HEK293 (cell line): ENCODE data around the gene RIMS3.

Experiments used
- CTCF ChIA-PET: fragments of 350-600 bp; formaldehyde crosslinking; extraction: SDS; loops from one replicate; lab custom pipeline; 2021; ENCODE audit warnings: antibody characterized with exemption; lab: Yijun Ruan, JAX
- POLR2A ChIA-PET: fragments of 300-600 bp; formaldehyde crosslinking; extraction: SDS; loops from one replicate; lab custom pipeline; 2020; ENCODE audit warnings: antibody characterized with exemption, inconsistent platforms; lab: Yijun Ruan, JAX
- H3K27ac ChIP-seq: fragments of 200-500 bp; sonication (Bioruptor generic); 2 replicates; pipeline ENCODE4 v1.5.1; 2014; ENCODE audit warnings: low read depth, low read length, control low read depth, inconsistent platforms; ENCODE audit errors: extremely low read depth
- H3K36me3 ChIP-seq, 2 experiments: fragments of 200-500 bp in 1 of 2; sonication (Bioruptor generic) in 1 of 2; 1 replicate in 1 of 2; 2 replicates in 1 of 2; pipeline ENCODE4 v1.5.1; 2014 to 2017; ENCODE audit warnings: inconsistent platforms in 2 of 2, low read length in 2 of 2; ENCODE audit not compliant: control insufficient read depth in 2 of 2, insufficient read depth in 1 of 2
- H3K4me1 ChIP-seq: fragments of 200-500 bp; sonication (Bioruptor generic); 2 replicates; pipeline ENCODE4 v1.5.1; 2014; ENCODE audit warnings: mild to moderate bottlenecking, low read length, inconsistent platforms; ENCODE audit not compliant: control insufficient read depth, insufficient read depth
- H3K4me3 ChIP-seq: 2 replicates; pipeline ENCODE4 v1.5.1; 2011; ENCODE audit warnings: low read depth, mild to moderate bottlenecking, control low read depth, low read length, moderate library complexity
- H3K9me3 ChIP-seq: fragments of 200-500 bp; sonication (Bioruptor generic); 2 replicates; pipeline ENCODE4 v1.5.1; 2014; ENCODE audit warnings: low read depth, low read length, inconsistent platforms; ENCODE audit not compliant: control insufficient read depth, insufficient read depth
- KLF8 ChIP-seq: fragments of 450-650 bp; formaldehyde crosslinking; IDR thresholded peaks from 2 replicates; pipeline ENCODE4 v1.5.1; 2016; ENCODE audit warnings: missing biosample characterization, missing genetic modification characterization
- MYNN ChIP-seq: fragments of 450-650 bp; formaldehyde crosslinking; IDR thresholded peaks from 2 replicates; pipeline ENCODE4 v1.5.1; 2016; ENCODE audit warnings: missing biosample characterization, missing genetic modification characterization, borderline replicate concordance
- MZF1 ChIP-seq: fragments of 450-650 bp; formaldehyde crosslinking; IDR thresholded peaks from 2 replicates; pipeline ENCODE4 v1.5.1; 2017; ENCODE audit warnings: missing biosample characterization, missing genetic modification characterization, borderline replicate concordance
- OSR2 ChIP-seq: fragments of 450-650 bp; formaldehyde crosslinking; IDR thresholded peaks from 2 replicates; pipeline ENCODE4 v1.5.1; 2016; ENCODE audit warnings: missing biosample characterization, missing genetic modification characterization
- SP7 ChIP-seq: fragments of 450-650 bp; formaldehyde crosslinking; IDR thresholded peaks from 2 replicates; pipeline ENCODE4 v1.5.1; 2016; ENCODE audit warnings: missing biosample characterization, missing genetic modification characterization
- TCF7L2 ChIP-seq: IDR thresholded peaks from 2 replicates; pipeline ENCODE4 v1.6.1; 2011; ENCODE audit warnings: low read depth, mild to moderate bottlenecking, inconsistent platforms, low read length, moderate library complexity, borderline replicate concordance
- ZNF114 ChIP-seq: fragments of 450-650 bp; formaldehyde crosslinking; IDR thresholded peaks from 2 replicates; pipeline ENCODE4 v1.5.0; 2017; ENCODE audit warnings: missing biosample characterization, missing genetic modification characterization
- ZNF169 ChIP-seq: fragments of 450-650 bp; formaldehyde crosslinking; IDR thresholded peaks from 2 replicates; pipeline ENCODE4 v1.5.1; 2016; ENCODE audit warnings: missing biosample characterization, missing genetic modification characterization
- ZNF221 ChIP-seq: fragments of 450-650 bp; formaldehyde crosslinking; IDR thresholded peaks from 2 replicates; pipeline ENCODE4 v1.5.1; 2017; ENCODE audit warnings: missing biosample characterization, missing genetic modification characterization, borderline replicate concordance
- ZNF366 ChIP-seq: fragments of 450-650 bp; formaldehyde crosslinking; conservative IDR thresholded peaks from 2 replicates; pipeline ENCODE4 v1.5.1; 2016; ENCODE audit warnings: missing biosample characterization, missing genetic modification characterization
- ZNF521 ChIP-seq: fragments of 450-650 bp; formaldehyde crosslinking; IDR thresholded peaks from 2 replicates; pipeline ENCODE4 v1.5.1; 2017; ENCODE audit warnings: missing biosample characterization, mild to moderate bottlenecking, missing genetic modification characterization
- ZNF529 ChIP-seq: fragments of 450-650 bp; formaldehyde crosslinking; IDR thresholded peaks from 2 replicates; pipeline ENCODE4 v1.5.1; 2017; ENCODE audit warnings: missing genetic modification characterization, missing biosample characterization; ENCODE audit not compliant: insufficient replicate concordance
- ZNF555 ChIP-seq: fragments of 450-650 bp; formaldehyde crosslinking; conservative IDR thresholded peaks from 2 replicates; pipeline ENCODE4 v1.5.1; 2017; ENCODE audit warnings: missing biosample characterization, mild to moderate bottlenecking, missing genetic modification characterization, inconsistent platforms
- ZNF600 ChIP-seq: fragments of 450-650 bp; formaldehyde crosslinking; IDR thresholded peaks from 2 replicates; pipeline ENCODE4 v1.5.1; 2016; ENCODE audit warnings: missing biosample characterization, missing genetic modification characterization
- ZNF610 ChIP-seq: fragments of 450-650 bp; formaldehyde crosslinking; IDR thresholded peaks from 2 replicates; pipeline ENCODE4 v1.5.1; 2016; ENCODE audit warnings: missing biosample characterization, missing genetic modification characterization, borderline replicate concordance
- ZNF621 ChIP-seq: fragments of 450-650 bp; formaldehyde crosslinking; IDR thresholded peaks from 2 replicates; pipeline ENCODE4 v1.5.1; 2017; ENCODE audit warnings: missing biosample characterization, missing genetic modification characterization
- ZNF658 ChIP-seq: fragments of 450-650 bp; formaldehyde crosslinking; IDR thresholded peaks from 2 replicates; pipeline ENCODE4; 2016; ENCODE audit warnings: missing biosample characterization, missing genetic modification characterization
- ZNF664 ChIP-seq: fragments of 450-650 bp; formaldehyde crosslinking; IDR thresholded peaks from 2 replicates; pipeline ENCODE4 v1.5.1; 2016; ENCODE audit warnings: missing biosample characterization, missing genetic modification characterization
- TF ChIP-seq, protein P1 (sequence below): fragments of 450-650 bp; formaldehyde crosslinking; IDR thresholded peaks from 2 replicates; pipeline ENCODE4 v1.5.1; 2017; ENCODE audit warnings: missing biosample characterization, missing genetic modification characterization
- TF ChIP-seq, protein P2 (sequence below): fragments of 450-650 bp; formaldehyde crosslinking; IDR thresholded peaks from 2 replicates; pipeline ENCODE4 v1.5.1; 2016; ENCODE audit warnings: missing biosample characterization, missing genetic modification characterization
- TF ChIP-seq, protein P3 (sequence below): fragments of 450-650 bp; formaldehyde crosslinking; IDR thresholded peaks from 2 replicates; pipeline ENCODE4 v1.5.1; 2016; ENCODE audit warnings: missing biosample characterization, missing genetic modification characterization
- TF ChIP-seq, protein P4 (sequence below): fragments of 450-650 bp; formaldehyde crosslinking; IDR thresholded peaks from 2 replicates; pipeline ENCODE4 v1.5.1; 2016; ENCODE audit warnings: missing biosample characterization, missing genetic modification characterization, borderline replicate concordance
- TF ChIP-seq, protein P5 (sequence below): fragments of 450-650 bp; formaldehyde crosslinking; IDR thresholded peaks from 2 replicates; pipeline ENCODE4 v1.5.1; 2016; ENCODE audit warnings: missing biosample characterization, missing genetic modification characterization
- TF ChIP-seq, protein P6 (sequence below): fragments of 450-650 bp; formaldehyde crosslinking; IDR thresholded peaks from 2 replicates; pipeline ENCODE4 v1.5.1; 2016; ENCODE audit warnings: missing biosample characterization, missing genetic modification characterization

Gene RIMS3

DNA sequence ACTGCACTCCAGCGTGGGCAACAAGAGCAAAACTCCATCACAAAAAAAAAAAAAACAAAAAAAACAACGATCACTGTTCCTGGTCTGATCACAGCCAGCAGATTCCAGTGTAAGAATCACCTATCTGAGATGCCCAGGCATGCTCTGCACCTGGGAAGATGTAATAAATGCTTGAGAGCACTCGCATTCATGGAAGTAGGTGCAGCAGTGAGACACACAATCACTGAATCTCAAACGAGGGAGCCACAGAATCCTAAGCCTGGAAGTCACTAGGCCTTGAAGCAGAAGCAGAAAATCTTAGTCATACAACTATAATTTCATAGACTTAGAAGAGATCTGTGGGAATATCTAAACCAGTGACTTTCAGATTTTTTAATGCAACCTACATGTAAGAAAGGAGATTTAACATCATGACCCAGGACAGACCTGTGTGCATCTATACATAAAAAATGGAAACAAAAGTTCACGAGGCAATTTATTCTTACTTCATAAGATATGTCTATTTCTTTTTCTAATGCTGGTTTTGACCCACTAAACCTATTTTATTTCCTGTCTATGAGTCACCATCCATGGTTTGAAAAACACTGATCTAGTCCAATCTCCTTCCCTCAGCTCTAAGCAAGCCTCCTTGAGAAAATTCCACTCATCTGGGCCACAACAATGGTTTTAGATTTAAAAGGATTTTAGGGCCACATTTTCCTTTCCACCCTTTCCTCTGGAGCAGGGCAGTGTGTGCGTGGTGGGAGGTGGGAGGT lies 30.4 kb downstream of the RIMS3 start (continued):
- TF ChIP-seq, protein P1, sequence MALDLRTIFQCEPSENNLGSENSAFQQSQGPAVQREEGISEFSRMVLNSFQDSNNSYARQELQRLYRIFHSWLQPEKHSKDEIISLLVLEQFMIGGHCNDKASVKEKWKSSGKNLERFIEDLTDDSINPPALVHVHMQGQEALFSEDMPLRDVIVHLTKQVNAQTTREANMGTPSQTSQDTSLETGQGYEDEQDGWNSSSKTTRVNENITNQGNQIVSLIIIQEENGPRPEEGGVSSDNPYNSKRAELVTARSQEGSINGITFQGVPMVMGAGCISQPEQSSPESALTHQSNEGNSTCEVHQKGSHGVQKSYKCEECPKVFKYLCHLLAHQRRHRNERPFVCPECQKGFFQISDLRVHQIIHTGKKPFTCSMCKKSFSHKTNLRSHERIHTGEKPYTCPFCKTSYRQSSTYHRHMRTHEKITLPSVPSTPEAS = no peak
- TF ChIP-seq, protein P2, sequence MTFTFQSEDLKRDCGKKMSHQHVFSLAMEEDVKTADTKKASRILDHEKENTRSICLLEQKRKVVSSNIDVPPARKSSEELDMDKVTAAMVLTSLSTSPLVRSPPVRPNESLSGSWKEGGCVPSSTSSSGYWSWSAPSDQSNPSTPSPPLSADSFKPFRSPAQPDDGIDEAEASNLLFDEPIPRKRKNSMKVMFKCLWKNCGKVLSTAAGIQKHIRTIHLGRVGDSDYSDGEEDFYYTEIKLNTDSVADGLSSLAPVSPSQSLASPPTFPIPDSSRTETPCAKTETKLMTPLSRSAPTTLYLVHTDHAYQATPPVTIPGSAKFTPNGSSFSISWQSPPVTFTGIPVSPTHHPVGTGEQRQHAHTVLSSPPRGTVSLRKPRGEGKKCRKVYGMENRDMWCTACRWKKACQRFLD (tag by site-specific recombination) = no peak
- TF ChIP-seq ZNF529 (tag by site-specific recombination) = no peak
- TF ChIP-seq ZNF221 = no peak
- TF ChIP-seq, protein P3, sequence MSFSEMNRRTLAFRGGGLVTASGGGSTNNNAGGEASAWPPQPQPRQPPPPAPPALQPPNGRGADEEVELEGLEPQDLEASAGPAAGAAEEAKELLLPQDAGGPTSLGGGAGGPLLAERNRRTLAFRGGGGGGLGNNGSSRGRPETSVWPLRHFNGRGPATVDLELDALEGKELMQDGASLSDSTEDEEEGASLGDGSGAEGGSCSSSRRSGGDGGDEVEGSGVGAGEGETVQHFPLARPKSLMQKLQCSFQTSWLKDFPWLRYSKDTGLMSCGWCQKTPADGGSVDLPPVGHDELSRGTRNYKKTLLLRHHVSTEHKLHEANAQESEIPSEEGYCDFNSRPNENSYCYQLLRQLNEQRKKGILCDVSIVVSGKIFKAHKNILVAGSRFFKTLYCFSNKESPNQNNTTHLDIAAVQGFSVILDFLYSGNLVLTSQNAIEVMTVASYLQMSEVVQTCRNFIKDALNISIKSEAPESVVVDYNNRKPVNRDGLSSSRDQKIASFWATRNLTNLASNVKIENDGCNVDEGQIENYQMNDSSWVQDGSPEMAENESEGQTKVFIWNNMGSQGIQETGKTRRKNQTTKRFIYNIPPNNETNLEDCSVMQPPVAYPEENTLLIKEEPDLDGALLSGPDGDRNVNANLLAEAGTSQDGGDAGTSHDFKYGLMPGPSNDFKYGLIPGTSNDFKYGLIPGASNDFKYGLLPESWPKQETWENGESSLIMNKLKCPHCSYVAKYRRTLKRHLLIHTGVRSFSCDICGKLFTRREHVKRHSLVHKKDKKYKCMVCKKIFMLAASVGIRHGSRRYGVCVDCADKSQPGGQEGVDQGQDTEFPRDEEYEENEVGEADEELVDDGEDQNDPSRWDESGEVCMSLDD = no peak
- TF ChIP-seq MZF1 (tag by site-specific recombination) = no peak
- TF ChIP-seq OSR2 (tag by site-specific recombination) = no peak
- TF ChIP-seq ZNF366 = no peak
- TF ChIP-seq, all 188 proteins: peak for 0

DNA sequence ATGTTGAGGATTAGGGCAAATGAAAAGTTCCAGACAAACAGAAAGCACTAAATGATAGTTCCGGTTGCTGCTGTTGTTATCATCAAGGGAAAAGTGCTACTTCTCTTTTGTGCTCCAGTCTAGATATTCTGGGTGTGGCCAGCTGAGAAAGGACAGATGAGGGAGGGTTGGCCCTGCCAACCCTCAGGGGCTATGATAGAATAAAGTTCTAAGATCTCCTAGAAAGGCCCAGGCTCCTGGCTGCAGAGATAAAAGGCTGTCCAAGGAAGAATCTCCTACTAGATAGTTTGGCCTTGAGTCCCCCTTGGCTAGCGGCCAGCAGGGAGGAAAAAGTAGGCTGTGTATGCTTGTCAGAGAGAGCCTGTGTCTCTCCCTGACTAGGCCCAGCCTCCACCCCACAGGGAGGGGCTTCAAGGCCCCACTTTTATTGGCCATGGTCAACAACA lies 31.5 kb downstream of the RIMS3 start:
- ChIA-PET CTCF (interaction anchor here (0.6 to 2.5 kb wide), 2 partner anchors 36 to 130 kb away, joined by 3 to 12 read pairs; no protein-coding TSS in a partner anchor), POLR2A (no interaction called here)
- Histone ChIP-seq H3K9me3 (no peaks in the 10 kb centered on the region), H3K4me1 (no peaks in the 10 kb centered on the region), H3K4me3 (no peak overlapping the region)
- TF ChIP-seq MYNN (no peak), ZNF621 (tag by site-specific recombination) (no peak), ZNF600 (tag by site-specific recombination) (no peak), ZNF658 (tag by site-specific recombination) (no peak), ZNF114 (tag by site-specific recombination) (no peak), ZNF610 (tag by site-specific recombination) (no peak), ZNF169 (tag by site-specific recombination) (no peak), ZNF555 (tag by site-specific recombination) (no peak), ZNF521 (tag by site-specific recombination) (no peak), ZNF664 (tag by site-specific recombination) (no peak), TCF7L2 (no peak), KLF8 (tag by site-specific recombination) (no peak), SP7 (no peak)
- TF ChIP-seq, protein P4, sequence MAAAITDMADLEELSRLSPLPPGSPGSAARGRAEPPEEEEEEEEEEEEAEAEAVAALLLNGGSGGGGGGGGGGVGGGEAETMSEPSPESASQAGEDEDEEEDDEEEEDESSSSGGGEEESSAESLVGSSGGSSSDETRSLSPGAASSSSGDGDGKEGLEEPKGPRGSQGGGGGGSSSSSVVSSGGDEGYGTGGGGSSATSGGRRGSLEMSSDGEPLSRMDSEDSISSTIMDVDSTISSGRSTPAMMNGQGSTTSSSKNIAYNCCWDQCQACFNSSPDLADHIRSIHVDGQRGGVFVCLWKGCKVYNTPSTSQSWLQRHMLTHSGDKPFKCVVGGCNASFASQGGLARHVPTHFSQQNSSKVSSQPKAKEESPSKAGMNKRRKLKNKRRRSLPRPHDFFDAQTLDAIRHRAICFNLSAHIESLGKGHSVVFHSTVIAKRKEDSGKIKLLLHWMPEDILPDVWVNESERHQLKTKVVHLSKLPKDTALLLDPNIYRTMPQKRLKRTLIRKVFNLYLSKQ = no peak
- TF ChIP-seq, protein P5, sequence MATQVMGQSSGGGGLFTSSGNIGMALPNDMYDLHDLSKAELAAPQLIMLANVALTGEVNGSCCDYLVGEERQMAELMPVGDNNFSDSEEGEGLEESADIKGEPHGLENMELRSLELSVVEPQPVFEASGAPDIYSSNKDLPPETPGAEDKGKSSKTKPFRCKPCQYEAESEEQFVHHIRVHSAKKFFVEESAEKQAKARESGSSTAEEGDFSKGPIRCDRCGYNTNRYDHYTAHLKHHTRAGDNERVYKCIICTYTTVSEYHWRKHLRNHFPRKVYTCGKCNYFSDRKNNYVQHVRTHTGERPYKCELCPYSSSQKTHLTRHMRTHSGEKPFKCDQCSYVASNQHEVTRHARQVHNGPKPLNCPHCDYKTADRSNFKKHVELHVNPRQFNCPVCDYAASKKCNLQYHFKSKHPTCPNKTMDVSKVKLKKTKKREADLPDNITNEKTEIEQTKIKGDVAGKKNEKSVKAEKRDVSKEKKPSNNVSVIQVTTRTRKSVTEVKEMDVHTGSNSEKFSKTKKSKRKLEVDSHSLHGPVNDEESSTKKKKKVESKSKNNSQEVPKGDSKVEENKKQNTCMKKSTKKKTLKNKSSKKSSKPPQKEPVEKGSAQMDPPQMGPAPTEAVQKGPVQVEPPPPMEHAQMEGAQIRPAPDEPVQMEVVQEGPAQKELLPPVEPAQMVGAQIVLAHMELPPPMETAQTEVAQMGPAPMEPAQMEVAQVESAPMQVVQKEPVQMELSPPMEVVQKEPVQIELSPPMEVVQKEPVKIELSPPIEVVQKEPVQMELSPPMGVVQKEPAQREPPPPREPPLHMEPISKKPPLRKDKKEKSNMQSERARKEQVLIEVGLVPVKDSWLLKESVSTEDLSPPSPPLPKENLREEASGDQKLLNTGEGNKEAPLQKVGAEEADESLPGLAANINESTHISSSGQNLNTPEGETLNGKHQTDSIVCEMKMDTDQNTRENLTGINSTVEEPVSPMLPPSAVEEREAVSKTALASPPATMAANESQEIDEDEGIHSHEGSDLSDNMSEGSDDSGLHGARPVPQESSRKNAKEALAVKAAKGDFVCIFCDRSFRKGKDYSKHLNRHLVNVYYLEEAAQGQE = no peak
- TF ChIP-seq, protein P2 (tag by site-specific recombination) = no peak
- TF ChIP-seq, protein P6, sequence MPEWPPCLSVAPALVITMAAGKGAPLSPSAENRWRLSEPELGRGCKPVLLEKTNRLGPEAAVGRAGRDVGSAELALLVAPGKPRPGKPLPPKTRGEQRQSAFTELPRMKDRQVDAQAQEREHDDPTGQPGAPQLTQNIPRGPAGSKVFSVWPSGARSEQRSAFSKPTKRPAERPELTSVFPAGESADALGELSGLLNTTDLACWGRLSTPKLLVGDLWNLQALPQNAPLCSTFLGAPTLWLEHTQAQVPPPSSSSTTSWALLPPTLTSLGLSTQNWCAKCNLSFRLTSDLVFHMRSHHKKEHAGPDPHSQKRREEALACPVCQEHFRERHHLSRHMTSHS (tag by site-specific recombination) = no peak
- TF ChIP-seq, all 188 proteins: peak for 0
- Histone ChIP-seq H3K27ac (no peak overlapping the region), H3K36me3 (no peaks in the 10 kb centered on the region)
